Esophagus squamous epithelium (tissue), 5 donors: ENCODE measurements around the gene XRRA1. TPM values are rescaled to one million over a fixed set of nuclear protein-coding genes. Genes with fewer than 3 reads are reported as not detected.

Source experiments
- DNase-seq: peaks from one replicate; lab custom pipeline; 2025; lab: John Stamatoyannopoulos, UW
- H3K27ac ChIP-seq, 4 donors: fragments of 200-600 bp; sonication (generic); one replicate each; pipeline ENCODE4 v1.5.1; 2016 to 2019; ENCODE audit warnings: mild to moderate bottlenecking in 1 of 4
- H3K27me3 ChIP-seq, 4 donors: fragments of 200-600 bp; sonication (generic); 1 replicate in 3 of 4; 2 replicates in 1 of 4; pipeline versions ENCODE4 v1.5.1 to v1.6.0; 2017 to 2021; ENCODE audit warnings: antibody characterized with exemption in 1 of 4
- H3K36me3 ChIP-seq, 3 donors: fragments of 200-600 bp; sonication (generic); one replicate each; pipeline ENCODE4 v1.5.1; 2016 to 2019
- H3K4me1 ChIP-seq, 3 donors: fragments of 200-600 bp; sonication (generic); one replicate each; pipeline ENCODE4 v1.5.1; 2017 to 2019
- H3K4me3 ChIP-seq, 4 donors: fragments of 200-600 bp; sonication (generic); 1 replicate in 3 of 4; 2 replicates in 1 of 4; pipeline ENCODE4 v1.5.1; 2016 to 2019; ENCODE audit warnings: mild to moderate bottlenecking in 2 of 4, moderate library complexity in 1 of 4
- H3K9me3 ChIP-seq, 3 donors: fragments of 200-600 bp; sonication (generic); one replicate each; pipeline ENCODE4 v1.5.1; 2016 to 2019
- POLR2A ChIP-seq, 4 donors: fragments of 450-650 bp; IDR thresholded peaks; one replicate each; pipeline ENCODE4 v1.6.1; 2017; ENCODE audit warnings: antibody characterized with exemption in 4 of 4, mild to moderate bottlenecking in 4 of 4, moderate library complexity in 3 of 4
- WGBS, 2 donors: methylation state at CpG; one replicate each; pipeline ENCODE4 v1.1.5; 2018; 5-methylcytosine and 5-hydroxymethylcytosine counted together
- intact Hi-C: fragments of 100-400 bp; cut with DNase I; formaldehyde crosslinking; loops from one replicate; pipeline ENCODE4 v1.15.0; 2022
- total RNA-seq, 4 donors: library from RNA; depleted of rRNA; stranded (reverse); fragments of >200 nt; gene quantifications; one replicate each; pipeline ENCODE4 v1.1.0, GENCODE V29; 2016
- TF ChIP-seq, protein P1 (sequence below), 6 experiments: fragments of 450-650 bp in 4 of 6; fragments of 200-600 bp in 2 of 6; sonication (generic) in 2 of 6; IDR thresholded peaks; one replicate each; pipeline ENCODE4 v1.5.1; 2016 to 2019; ENCODE audit warnings: antibody characterized with exemption in 6 of 6, mild to moderate bottlenecking in 4 of 6, moderate library complexity in 4 of 6
- donor health status: DM: yes; HTN: yes; CAD: no.

XRRA1 gene
- total RNA-seq, 4 donors from 2014 or later: 0.45 to 19.5 (median 9.1) TPM

DNA sequence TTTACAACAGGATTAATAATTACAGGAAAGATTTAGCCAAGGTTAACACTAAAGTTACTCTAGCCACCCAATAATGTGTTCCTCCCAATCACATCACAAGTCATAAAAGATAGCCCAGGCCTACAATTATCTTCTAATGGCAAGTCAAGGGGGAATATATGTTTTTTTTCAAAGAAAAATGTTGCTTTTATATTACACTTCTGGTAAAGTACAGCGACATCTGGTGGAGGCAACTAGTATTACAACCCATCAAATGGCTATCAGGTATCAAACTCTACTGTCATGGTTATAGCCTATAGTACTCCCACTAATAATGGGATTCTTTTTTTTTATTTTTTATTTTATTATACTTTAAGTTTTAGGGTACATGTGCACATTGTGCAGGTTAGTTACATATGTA is 71.8 kb downstream of the XRRA1 start:
- H3K27me3 ChIP-seq: no peaks in the 10 kb centered on the region
- no peak overlapping the region for H3K27ac ChIP-seq
- TF ChIP-seq, protein P1, sequence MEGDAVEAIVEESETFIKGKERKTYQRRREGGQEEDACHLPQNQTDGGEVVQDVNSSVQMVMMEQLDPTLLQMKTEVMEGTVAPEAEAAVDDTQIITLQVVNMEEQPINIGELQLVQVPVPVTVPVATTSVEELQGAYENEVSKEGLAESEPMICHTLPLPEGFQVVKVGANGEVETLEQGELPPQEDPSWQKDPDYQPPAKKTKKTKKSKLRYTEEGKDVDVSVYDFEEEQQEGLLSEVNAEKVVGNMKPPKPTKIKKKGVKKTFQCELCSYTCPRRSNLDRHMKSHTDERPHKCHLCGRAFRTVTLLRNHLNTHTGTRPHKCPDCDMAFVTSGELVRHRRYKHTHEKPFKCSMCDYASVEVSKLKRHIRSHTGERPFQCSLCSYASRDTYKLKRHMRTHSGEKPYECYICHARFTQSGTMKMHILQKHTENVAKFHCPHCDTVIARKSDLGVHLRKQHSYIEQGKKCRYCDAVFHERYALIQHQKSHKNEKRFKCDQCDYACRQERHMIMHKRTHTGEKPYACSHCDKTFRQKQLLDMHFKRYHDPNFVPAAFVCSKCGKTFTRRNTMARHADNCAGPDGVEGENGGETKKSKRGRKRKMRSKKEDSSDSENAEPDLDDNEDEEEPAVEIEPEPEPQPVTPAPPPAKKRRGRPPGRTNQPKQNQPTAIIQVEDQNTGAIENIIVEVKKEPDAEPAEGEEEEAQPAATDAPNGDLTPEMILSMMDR (IDR thresholded peaks at IDR 0.05): peak in 4 of 6 experiments; percentile 24 to 48 (median 29)
- TF ChIP-seq POLR2A (IDR thresholded peaks at IDR 0.05): no peak
- H3K9me3 ChIP-seq: peaks cover 0 to 38% (median 9%) of the 10 kb centered on the region in 3 donors
- DNase-seq: no peak
- 39 to 48% methylated on average over 1 of the region's 1 CpG for WGBS, 2 donors
- H3K4me1 ChIP-seq: no peaks in the 10 kb centered on the region
- H3K4me3 ChIP-seq: no peak overlapping the region
- intact Hi-C loops: no loop called here
- peaks cover 6 to 50% (median 6%) of the 10 kb centered on the region in 3 donors for H3K36me3 ChIP-seq

DNA sequence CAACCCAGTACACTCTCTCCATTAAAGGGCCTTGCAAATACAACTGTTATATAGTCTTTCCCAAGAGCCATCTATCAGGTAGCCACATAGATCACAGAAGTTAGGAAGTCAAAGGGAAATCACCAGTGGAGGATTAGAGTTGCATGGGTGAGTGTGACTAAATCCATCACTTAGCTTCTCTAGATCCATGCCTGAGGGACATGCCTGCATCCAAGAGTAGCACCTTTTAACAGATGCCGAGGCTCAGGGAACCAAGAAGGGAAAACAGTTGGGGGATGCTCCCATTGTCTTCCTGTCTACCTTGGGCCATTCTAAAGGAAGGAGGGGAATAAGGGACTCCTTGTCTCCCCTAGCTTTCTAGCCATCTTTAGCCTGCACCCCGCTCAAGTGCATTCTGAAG is 77.9 kb downstream of the XRRA1 start:
- Histone ChIP-seq H3K27me3 (no peaks in the 10 kb centered on the region), H3K4me1 (no peaks in the 10 kb centered on the region), H3K9me3 (peaks cover 6 to 94% (median 56%) of the 10 kb centered on the region in 3 donors), H3K4me3 (no peak overlapping the region), H3K36me3 (peaks cover 0 to 94% (median 18%) of the 10 kb centered on the region in 3 donors), H3K27ac (no peak overlapping the region)
- TF ChIP-seq, protein P1 (IDR thresholded peaks at IDR 0.05): no peak
- no peak for TF ChIP-seq POLR2A (IDR thresholded peaks at IDR 0.05)
- intact Hi-C loops: no loop called here
- DNase-seq: no peak
- WGBS, 2 donors: 94 to 95% methylated on average over 2 of the region's 2 CpGs

DNA sequence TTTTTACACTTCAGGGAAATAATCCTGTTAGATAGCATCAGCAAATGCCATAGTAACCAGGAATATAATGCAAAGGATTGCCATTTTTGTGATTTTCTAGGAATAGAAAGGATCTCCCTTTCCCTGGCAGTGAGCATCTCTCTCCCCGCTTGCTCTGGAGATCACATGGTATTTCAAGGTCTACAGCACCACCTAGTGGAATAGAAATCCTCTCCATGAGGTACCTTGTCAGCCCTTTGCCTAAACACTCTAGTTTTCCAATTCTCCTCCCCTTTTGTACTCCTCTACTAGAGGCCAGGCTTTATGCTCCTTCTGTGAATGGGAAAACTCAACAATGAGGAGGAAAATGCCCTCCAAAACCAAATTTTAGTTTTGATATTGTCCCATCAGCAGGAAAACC is 78.4 kb downstream of the XRRA1 start:
- Histone ChIP-seq H3K4me3 (no peak overlapping the region), H3K9me3 (peaks cover 6 to 97% (median 61%) of the 10 kb centered on the region in 3 donors), H3K27me3 (no peaks in the 10 kb centered on the region), H3K36me3 (peaks cover 0 to 94% (median 18%) of the 10 kb centered on the region in 3 donors), H3K4me1 (no peaks in the 10 kb centered on the region), H3K27ac (no peak overlapping the region)
- DNase-seq: no peak
- TF ChIP-seq, protein P1 (IDR thresholded peaks at IDR 0.05): peak in 2 of 6 experiments; percentile 19 to 40
- no peak for TF ChIP-seq POLR2A (IDR thresholded peaks at IDR 0.05)
- 100% methylated on average over 1 of the region's 1 CpG for WGBS, 2 donors
- intact Hi-C loops: no loop called here

DNA sequence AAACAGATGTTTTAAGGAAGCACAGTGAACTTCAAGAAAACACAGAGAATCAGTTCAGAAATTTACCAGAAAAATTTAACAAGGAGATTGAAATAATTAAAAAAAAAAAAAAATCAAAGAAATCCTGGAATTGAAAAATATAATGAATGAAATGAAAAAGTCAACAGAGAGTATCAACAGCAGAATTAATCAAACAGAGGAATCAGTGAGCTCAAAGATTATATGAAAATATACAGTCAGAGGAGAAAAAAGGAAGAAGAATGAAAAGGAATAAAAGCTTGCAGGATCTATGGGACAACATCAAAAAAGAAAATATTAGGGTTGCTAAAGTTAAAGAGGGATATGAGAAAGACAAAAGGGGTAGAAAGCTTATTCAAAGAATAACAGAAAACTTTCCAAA is 82.3 kb downstream of the XRRA1 start:
- Histone ChIP-seq H3K4me1 (no peaks in the 10 kb centered on the region), H3K4me3 (no peak overlapping the region), H3K9me3 (peaks cover 6 to 76% (median 60%) of the 10 kb centered on the region in 3 donors), H3K27me3 (no peaks in the 10 kb centered on the region), H3K36me3 (peaks cover 7 to 96% (median 9%) of the 10 kb centered on the region in 3 donors), H3K27ac (no peak overlapping the region)
- DNase-seq: no peak
- TF ChIP-seq, protein P1 (IDR thresholded peaks at IDR 0.05): no peak
- no peak for TF ChIP-seq POLR2A (IDR thresholded peaks at IDR 0.05)
- intact Hi-C loops: no loop called here

DNA sequence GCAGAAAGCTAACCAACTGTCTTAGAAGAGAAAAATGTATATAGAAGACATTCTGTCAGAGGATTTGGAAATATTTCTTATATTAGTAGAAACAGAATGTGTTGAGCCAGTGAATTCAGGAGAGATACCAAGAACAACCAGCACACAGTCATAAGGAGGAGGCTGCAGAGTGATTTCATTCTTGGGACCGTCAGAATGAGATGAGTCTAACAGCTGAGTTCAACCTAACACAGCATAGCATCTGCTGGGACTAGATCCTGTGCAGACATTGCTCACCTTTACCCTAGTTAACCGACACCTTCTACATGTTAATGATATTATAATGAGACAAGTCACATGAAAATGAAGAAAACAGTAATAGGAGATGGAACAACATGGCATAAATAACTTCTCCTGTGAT is 85.5 kb downstream of the XRRA1 start:
- 60 to 93% methylated on average over 2 of the region's 2 CpGs for WGBS, 2 donors

More for the DNA sequence above, 85.5 kb downstream of the XRRA1 start:
- no peak overlapping the region for H3K27ac ChIP-seq
- H3K4me1 ChIP-seq: no peaks in the 10 kb centered on the region
- H3K27me3 ChIP-seq: no peaks in the 10 kb centered on the region
- H3K4me3 ChIP-seq: no peak overlapping the region
- TF ChIP-seq, protein P1 (IDR thresholded peaks at IDR 0.05): no peak
- no peak for TF ChIP-seq POLR2A (IDR thresholded peaks at IDR 0.05)
- no peak for DNase-seq
- H3K9me3 ChIP-seq: peaks cover 0 to 57% (median 37%) of the 10 kb centered on the region in 3 donors
- intact Hi-C loops: no loop called here
- peaks cover 0 to 100% (median 7%) of the 10 kb centered on the region in 3 donors for H3K36me3 ChIP-seq
